Right kidney (tissue), 1 donor: ENCODE data around the gene PYGM.
"Not testable (repeated sequence)": the region's sequence is repeated elsewhere in the genome, so short reads cannot be mapped to it uniquely, and the experiment has no call there.

Source experiments
- DNase-seq: peaks from one replicate; pipeline ENCODE4 v3.0.0-alpha.2; 2016

PYGM gene

DNA sequence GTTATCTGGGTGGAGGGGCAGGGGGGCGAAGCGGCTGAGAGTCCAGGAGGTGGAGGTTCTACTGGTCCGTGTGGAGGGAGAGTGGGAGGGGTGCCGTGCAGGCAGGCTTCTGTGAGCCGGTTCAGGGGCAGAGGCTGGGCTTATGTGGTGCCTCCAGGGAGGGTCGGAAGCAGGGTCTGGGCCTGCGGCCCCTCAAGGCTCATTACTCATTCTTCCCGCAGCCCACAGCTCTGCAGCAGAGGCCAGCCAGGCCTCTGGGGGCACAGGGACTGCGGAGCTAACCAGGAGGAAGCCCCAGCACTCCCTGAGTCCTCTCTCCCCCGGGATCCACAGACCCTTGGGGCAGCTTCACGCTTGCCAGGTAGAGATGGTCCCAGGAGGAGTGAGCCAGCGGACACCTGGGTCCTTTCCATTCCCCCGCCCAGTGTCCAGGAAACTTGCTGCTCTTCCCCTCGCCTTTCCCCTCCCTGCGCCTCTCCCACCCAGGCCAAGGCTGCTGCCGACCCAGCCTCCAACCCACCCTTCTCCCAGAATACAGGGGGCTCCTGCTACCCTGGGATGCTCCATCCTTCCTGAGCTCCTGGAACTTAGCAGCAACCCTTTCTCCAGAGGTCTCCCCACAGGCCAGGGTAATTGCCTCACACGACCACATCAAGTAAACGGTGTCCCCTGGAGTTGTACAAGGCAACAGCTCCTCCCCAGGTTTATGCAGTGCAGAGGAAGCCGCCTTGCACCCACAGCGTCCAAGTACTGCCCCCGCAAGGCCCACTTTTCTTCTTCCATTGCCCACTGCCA is 43.1 kb downstream of the PYGM start:
- no peak for DNase-seq

- no peak for DNase-seq
Measured at GRCh38 chr11:64715756-64716472, 43.9 kb downstream of the PYGM start.

DNA sequence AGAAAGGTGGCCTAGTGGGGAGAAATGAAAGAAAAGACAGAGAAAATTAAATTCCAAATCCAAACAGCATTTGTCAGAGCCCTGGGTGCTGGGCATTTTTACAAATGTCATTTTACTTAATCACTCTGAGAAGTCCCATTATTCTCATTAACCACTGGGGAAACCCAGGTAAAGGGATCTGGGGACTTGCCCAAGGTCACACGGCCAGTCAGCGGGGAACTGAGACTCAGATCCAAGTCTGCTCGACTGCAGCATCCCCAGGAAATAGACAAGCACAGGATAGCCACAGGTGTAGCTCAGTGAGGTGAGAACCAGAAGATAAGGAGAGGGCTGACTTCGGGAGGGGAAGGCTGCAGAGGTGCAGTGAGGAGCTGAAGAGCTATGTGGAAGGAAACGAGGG is 44.7 kb downstream of the PYGM start:
- no peak for DNase-seq

DNA sequence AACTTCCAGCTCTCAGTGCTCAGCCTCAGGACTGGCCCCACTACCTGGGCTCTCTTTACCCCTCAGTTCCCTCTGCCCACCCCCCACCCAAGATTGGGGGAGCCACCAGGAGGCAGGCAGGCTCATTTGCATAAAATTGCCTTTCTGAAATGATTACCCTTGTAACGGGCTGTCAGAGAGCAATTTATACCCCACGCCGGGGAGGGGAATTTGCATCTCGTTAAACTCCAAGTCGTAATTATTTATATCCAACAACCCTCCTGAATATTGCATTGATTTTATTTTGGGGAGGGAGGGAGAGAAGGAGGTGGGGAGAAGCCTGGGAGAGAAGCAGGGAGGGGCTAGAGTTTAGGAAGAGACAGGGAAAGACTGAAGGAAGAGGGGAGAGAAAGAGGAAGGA is 45.1 kb downstream of the PYGM start:
- DNase-seq: no peak

- peak; percentile 44 for DNase-seq
Measured at GRCh38 chr11:64713781-64714363, 45.9 kb downstream of the PYGM start.

GRCh38 chr11:64713016-64713707 is 46.6 kb downstream of the PYGM start:
- DNase-seq: peak; percentile 79

- DNase-seq: no peak
Measured at GRCh38 chr11:64712430-64713015, 47.3 kb downstream of the PYGM start.

DNA sequence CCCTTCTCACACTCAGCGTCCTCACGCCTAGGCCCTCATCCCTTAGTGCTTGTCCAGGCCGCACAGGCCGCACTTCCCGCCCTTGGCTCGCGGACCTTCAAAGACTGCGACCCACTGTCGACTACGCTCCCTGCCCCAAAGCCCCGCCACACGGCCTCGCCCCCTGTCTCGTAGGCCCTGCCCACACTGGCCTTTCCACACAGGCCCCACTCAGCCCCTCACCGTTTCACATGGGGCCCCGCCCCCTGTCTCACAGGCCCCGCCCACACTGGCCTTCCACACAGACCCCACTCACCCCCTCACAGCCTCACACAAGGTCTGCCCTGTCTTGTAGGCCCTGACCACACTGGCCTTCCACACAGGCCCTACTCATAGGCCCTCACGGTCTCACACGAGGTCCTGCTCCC is 47.8 kb downstream of the PYGM start:
- DNase-seq: no peak

- DNase-seq: peak; percentile 46
Measured at GRCh38 chr11:64711138-64711955, 48.4 kb downstream of the PYGM start.

- no peak for DNase-seq
Measured at GRCh38 chr11:64710418-64711137, 49.2 kb downstream of the PYGM start.

- DNase-seq: no peak
Measured at GRCh38 chr11:64705501-64705900, 54.3 kb downstream of the PYGM start.

DNA sequence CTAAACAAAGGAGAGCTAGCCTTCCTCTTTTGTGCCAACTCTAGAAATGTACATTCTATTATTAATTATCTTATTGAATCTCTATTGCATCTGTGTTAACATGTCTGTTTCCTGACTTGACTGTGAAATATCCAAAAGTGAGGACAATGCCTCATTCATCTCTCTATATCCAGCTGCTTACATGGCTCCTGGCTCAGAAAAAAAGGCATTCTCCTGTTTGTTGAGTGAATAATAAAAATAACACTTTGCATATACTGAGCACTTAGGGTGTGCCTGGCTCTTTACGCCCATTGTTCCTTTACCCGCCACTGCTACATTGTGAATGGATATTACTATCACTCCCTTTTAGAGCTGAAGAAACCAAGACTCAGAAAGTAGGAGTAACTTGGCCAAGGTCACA is 56.7 kb downstream of the PYGM start:
- DNase-seq: no peak

GRCh38 chr11:64701956-64702355 is 57.8 kb downstream of the PYGM start:
- DNase-seq: not testable (repeated sequence)

DNA sequence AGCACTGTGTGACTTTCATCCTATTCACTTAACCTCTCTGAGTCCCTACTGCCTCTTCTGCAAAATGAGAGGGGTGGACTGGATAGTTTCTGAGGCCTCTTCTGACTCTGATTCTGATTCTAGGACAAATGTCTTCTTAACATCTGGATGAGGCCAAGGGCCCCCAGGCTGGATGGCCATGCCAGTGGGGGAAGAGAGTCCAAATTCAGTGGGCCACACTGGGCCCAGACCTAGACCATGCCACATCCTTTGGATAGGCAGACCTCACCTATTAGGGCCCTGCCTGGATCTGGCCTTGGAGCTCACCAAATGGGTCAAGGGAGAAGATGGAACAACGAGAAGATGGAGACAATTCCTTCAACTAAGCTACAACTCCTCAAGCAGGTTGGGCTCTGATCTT is 61.3 kb downstream of the PYGM start:
- DNase-seq: no peak

DNA sequence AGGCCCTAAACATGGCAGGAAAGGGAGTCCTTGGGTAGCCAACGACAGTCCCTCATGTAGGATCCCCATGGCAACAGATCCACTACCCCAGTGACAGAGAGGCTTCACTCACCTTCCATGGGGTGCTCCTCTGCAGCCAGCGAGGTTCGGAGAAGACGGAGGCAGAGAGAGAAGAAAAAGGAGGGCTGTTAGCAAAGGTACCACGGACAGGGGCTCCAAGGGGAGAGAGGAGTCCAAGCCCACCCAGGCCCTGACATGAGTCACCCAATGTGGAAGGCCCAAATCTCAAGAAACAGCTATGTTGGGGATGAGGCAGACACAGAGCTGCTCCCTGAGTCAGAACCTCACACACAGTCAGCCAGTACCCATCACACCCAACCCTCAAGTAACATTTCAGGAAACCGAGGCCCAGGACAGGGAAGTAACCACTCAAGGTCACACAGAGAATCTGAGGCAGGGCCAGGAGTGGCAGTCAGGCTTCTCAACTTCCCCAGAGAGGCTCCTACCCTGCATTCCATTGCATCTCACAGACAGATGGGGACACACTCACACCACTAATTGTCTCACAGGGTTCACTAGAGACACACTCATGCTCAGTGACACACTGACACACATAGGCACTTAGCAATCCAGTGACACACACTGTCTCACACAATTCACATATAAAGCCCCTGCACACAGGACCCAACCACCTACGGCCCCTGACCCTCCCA is 62.0 kb downstream of the PYGM start:
- DNase-seq: no peak
